ENCODE results near the gene RIGI. TPM values are rescaled to one million over a fixed set of nuclear protein-coding genes. Genes with fewer than 3 reads are reported as not detected.

Gene RIGI
- total RNA-seq: 6.1 and 6.5 TPM in 2 replicates

DNA sequence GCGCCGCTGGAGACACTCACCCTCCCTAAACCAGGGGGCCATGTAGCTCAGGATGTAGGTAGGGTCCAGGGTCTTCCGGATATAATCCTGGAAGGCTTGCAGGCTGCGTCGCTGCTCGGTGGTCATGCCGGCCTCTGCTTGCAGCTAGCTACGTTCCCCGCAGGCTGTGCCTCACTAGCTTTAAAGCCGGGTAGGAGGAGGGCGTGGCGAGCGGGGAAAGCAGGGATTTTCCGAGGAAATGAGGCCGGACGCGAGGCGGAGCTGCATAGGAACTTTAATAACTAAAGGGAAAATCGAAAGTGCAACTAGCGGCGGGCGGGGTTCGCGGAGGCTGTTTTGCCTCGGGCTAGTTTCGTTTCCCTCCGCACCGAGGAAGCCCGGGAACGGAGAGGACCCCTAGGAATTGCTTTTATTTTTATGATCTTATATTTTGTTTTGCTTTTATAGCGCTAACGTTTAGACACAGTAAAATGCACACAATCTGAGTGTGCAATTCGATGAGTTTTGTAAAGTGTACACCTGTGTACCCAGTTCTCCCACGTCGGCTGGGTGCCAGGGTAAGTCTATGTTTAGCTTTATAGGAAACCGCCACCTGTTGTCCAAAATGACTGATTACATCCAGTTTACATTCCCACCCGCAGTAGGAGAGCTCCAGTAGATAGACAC lies at the start of gene RIGI:
Gene RIGI, minus strand, starts transcription at position 156 of the 666 bp plus-strand sequence. Its CDS starts 30 bp downstream, at position 126.
- H3K36me3 Mint-ChIP-seq (ENCODE audit: low read depth): peaks cover 18% of the 10 kb centered on the region
- DNase-seq (ENCODE audit: low spot score): peak; percentile 81
- no peaks in the 10 kb centered on the region for H3K9me3 Mint-ChIP-seq
- H3K4me1 Mint-ChIP-seq (ENCODE audit: low read depth): peaks cover 53% of the 10 kb centered on the region
- peak within 1 kb of the TSS; percentile 92 for H3K4me3 Mint-ChIP-seq
- H3K27ac Mint-ChIP-seq: peak within 1 kb of the TSS; percentile 86
- intact Hi-C loops (cut with micrococcal nuclease): no loop called here
- H3K27me3 Mint-ChIP-seq (ENCODE audit: insufficient read depth): no peaks in the 10 kb centered on the region

DNA sequence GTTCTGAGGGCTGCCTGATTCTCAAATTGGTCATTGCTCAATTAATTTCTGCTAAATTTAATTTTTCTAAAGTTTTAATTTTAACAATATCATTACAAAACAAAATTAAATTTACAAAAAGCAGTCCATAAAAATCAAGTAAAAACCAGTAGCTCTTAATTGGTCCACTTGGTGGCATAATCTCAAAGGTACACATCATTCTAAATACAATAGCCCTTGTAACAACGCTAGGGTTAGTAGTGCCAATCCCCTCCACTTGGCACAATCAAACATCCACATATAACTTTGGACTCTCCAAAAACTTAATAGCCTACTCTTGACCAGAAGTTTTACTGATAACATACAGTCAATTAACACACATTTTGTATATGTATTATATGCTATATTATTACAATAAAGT lies 48.9 kb upstream of the RIGI start:
- no peak for DNase-seq (ENCODE audit: low spot score)
- Mint-ChIP-seq H3K27me3 (ENCODE audit: insufficient read depth) (peaks cover 21% of the 10 kb centered on the region), H3K4me1 (ENCODE audit: low read depth) (peaks cover 19% of the 10 kb centered on the region), H3K36me3 (ENCODE audit: low read depth) (peaks cover 5% of the 10 kb centered on the region), H3K27ac (no peak overlapping the region), H3K9me3 (no peaks in the 10 kb centered on the region), H3K4me3 (no peak overlapping the region)
- intact Hi-C loops (cut with micrococcal nuclease): loop anchor here (5.0 kb wide), 1 partner anchor 502 kb away; the partner anchor contains the start of gene SMU1

DNA sequence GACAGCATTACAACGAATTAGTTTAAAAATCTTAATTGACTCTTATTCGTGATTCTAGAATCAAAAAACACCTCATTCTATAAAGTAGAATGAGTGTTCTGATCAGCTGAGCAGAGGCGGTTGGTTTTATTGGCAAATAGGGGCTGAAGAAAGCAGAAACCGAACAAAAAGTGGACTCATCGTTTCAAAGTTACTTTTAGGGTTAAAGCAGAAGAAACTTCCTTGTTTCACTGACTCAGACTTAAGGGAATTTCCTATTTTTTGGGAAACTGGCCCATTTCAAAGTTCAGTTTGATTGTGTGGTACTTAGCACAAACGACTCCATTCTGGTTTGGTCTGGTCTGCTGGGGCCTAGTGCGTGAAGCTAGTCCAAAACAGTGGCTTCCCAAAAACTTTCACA lies 47.8 kb upstream of the RIGI start:
- intact Hi-C loops (cut with micrococcal nuclease): loop anchor here (1.0 to 5.0 kb wide), 5 partner anchors 22 to 503 kb away; partner anchors contain the start of genes ACO1, APTX, DNAJA1 and SMIM27
- Mint-ChIP-seq H3K4me1 (ENCODE audit: low read depth) (peaks cover 21% of the 10 kb centered on the region), H3K27me3 (ENCODE audit: insufficient read depth) (peaks cover 14% of the 10 kb centered on the region), H3K9me3 (no peaks in the 10 kb centered on the region), H3K27ac (peak overlapping the region; percentile 98), H3K36me3 (ENCODE audit: low read depth) (peaks cover 5% of the 10 kb centered on the region), H3K4me3 (peak overlapping the region; percentile 99)
- DNase-seq (ENCODE audit: low spot score): no peak

DNA sequence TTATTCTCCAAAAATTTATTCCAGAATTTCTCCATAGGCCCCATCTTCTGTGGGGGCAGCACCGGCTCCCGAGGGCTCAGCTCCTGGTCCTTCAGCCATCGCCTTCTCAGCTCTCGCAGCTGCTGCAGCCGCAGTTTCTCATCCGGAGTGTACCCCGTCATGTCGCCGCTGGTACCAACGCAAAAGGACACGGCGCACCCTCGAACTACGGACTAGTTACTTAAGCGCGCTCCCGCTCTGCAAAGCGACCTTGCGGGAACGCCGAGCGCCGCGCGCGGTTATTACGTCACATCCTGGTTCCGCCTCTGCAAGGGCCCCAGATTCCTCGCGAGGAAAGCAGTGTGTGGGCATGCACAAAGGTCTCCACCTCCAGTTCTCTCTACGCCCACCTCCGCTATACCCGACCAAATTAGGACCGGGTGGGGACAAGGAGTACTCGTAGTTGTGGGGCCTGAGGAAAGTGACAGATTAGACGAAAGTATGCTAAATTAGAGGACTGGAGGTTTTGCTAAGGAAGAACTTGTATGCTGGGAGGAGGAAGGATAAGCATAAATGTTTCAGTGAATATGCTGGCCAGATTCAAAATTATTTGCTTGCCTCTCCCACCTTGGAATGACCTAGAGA lies 47.0 kb upstream of the RIGI start, which contains the start of gene NDUFB6:
Gene NDUFB6, minus strand, starts transcription at position 260 of the 624 bp plus-strand sequence. Its CDS starts 99 bp downstream, at position 161.
- H3K36me3 Mint-ChIP-seq (ENCODE audit: low read depth): peaks cover 9% of the 10 kb centered on the region
- peaks cover 21% of the 10 kb centered on the region for H3K4me1 Mint-ChIP-seq (ENCODE audit: low read depth)
- DNase-seq (ENCODE audit: low spot score): peak; percentile 94
- H3K27ac Mint-ChIP-seq: peak within 1 kb of the TSS; percentile 98
- peak within 1 kb of the TSS; percentile 99 for H3K4me3 Mint-ChIP-seq
- intact Hi-C loops (cut with micrococcal nuclease): loop anchor here (1.0 to 5.0 kb wide), 8 partner anchors 21 to 504 kb away; partner anchors contain the start of genes ACO1, APTX, DNAJA1 and SMIM27
- no peaks in the 10 kb centered on the region for H3K9me3 Mint-ChIP-seq
- H3K27me3 Mint-ChIP-seq (ENCODE audit: insufficient read depth): peaks cover 11% of the 10 kb centered on the region

DNA sequence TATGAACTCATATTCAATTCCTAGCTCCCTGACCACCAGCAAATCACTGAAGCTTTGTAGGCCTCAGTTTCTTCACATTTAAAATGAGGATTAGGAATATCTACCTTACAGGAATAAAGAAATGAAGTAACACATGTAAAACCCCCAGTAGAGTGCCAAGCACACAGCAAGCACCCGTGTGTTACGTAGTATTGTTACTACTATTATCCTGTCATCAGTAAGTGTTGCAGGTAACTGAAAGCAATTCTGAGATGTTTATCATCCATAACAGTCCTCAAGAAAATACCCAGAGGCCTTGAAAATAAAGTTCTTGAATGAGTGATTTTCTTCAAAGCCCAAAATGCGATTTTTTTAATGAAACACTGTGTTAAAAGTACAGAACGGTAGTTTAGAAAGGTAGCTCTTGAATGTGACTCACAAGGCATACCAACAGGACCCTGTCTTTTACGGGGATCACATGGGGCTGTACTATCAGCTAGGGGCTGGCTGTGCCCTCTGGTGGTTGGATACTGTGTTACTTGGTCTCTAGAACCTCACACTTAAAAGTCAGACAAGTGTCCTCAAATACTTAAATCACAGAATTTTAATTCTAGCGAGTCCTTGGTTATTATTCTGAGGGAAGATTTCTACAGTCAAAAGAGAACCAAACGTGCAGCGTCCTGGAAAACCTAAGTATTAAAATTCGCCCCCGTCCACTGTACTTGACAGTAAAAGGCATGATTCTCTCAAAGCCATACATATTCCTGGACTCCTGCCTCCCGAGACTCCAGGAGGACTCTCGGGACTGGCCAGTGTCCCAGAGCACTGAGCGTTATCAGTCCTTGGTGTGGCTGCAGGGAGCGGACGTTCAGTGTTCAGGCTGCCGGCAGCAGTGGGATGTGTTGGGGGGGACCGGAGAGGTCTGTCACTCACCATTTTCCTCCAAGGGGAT lies 46.2 kb upstream of the RIGI start:
- Mint-ChIP-seq H3K27ac (peak overlapping the region; percentile 98), H3K4me1 (ENCODE audit: low read depth) (peaks cover 21% of the 10 kb centered on the region)

DNA sequence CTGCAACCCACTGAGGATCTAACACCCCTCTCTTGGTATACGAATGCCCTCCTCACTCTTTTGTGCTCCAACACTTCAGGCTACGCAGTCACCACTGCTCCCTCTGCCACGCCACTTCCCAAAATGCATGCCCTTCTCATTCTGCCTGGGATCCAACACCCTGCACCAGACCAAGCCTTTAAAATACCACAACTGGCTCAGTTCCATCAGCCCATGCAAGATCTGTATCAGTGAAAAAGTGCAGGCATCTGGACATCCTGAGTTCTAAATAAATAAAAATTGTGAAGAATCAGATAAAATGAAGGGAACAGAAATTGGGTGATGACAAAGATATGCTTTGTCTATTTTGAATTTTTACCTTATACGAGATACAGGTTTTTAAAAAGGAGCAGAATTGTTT lies 44.3 kb upstream of the RIGI start:
- no peak overlapping the region for H3K4me3 Mint-ChIP-seq
- no peak for DNase-seq (ENCODE audit: low spot score)
- H3K36me3 Mint-ChIP-seq (ENCODE audit: low read depth): peaks cover 18% of the 10 kb centered on the region
- peaks cover 27% of the 10 kb centered on the region for H3K4me1 Mint-ChIP-seq (ENCODE audit: low read depth)
- H3K27ac Mint-ChIP-seq: no peak overlapping the region
- peaks cover 2% of the 10 kb centered on the region for H3K27me3 Mint-ChIP-seq (ENCODE audit: insufficient read depth)
- intact Hi-C loops (cut with micrococcal nuclease): loop anchor here (5.0 kb wide), 1 partner anchor 507 kb away; the partner anchor contains the start of gene SMU1
- no peaks in the 10 kb centered on the region for H3K9me3 Mint-ChIP-seq

More for the DNA sequence above, 46.2 kb upstream of the RIGI start:
- Mint-ChIP-seq H3K9me3 (no peaks in the 10 kb centered on the region), H3K27me3 (ENCODE audit: insufficient read depth) (peaks cover 11% of the 10 kb centered on the region), H3K4me3 (peak overlapping the region; percentile 99), H3K36me3 (ENCODE audit: low read depth) (peaks cover 13% of the 10 kb centered on the region)
- DNase-seq (ENCODE audit: low spot score): peak; percentile 65
- intact Hi-C loops (cut with micrococcal nuclease): loop anchor here (1.0 to 5.0 kb wide), 4 partner anchors 47 to 505 kb away; partner anchors contain the start of gene SMU1

DNA sequence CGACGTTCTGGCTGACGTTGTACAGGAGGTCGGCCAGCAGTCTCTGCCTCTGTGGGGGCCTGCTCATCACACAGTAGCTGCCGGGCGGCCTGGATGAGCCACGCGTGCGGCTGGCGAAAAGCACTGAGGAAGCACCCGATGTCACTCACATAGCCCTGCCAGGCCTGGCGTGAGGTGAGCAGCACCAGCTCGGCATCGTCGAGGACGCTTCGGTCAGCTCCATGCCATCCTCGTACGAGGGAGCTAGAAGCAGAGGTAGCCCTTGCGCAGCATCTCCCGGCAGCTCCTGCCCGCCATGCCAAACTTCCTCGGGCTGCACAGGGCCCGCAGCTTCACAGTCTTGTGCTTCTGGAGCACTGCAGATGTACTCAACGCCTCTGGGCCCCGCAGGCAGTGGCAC lies 40.8 kb upstream of the RIGI start:
- H3K27ac Mint-ChIP-seq: no peak overlapping the region
- peaks cover 30% of the 10 kb centered on the region for H3K36me3 Mint-ChIP-seq (ENCODE audit: low read depth)
- H3K9me3 Mint-ChIP-seq: no peaks in the 10 kb centered on the region
- intact Hi-C loops (cut with micrococcal nuclease): no loop called here
- DNase-seq (ENCODE audit: low spot score): no peak
- H3K27me3 Mint-ChIP-seq (ENCODE audit: insufficient read depth): no peaks in the 10 kb centered on the region
- H3K4me3 Mint-ChIP-seq: no peak overlapping the region
- peaks cover 18% of the 10 kb centered on the region for H3K4me1 Mint-ChIP-seq (ENCODE audit: low read depth)

DNA sequence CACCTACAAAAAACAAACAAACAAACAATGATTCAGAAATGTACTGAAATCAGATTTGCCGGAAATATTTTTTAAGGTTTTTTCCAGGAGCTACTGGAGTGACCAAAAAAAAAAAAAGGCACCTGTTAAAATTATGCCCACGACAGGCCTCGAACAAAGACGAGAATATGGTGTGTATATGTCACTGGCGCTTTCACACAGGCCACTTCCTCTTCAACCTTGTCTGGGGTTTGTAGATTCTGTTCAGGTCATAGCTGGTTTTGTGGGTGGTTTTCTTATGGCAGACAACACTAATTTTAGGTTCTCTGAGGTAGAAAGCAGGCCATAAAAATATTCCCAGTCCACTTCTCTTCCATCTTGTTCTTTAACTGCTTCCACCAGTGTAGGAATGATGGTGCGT lies 40.0 kb upstream of the RIGI start:
- DNase-seq (ENCODE audit: low spot score): no peak
- no peak overlapping the region for H3K27ac Mint-ChIP-seq

DNA sequence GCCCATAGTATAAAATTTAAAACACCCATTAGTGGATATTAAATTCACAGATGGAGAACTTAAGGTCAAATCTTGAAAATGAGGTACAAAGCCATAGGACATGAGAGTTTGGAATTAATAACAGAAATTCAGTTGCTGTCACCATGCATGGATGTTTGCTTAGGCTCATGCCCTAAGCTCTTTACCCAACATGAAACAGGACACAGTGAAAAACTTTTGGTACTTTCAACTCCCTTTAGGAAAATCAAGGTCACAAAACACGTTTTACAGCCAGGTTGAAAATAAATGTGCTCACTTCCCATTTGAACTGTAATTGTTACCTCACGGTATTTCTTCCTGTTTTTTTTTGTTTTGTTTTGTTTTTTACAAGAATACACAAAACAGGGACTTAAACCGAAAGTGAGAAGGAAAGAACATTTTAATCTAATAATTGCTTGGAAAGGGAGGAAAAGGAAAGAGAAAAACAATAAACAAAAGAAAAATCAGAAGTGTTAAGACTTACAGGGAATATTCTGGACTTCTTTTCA lies 32.5 kb upstream of the RIGI start:
- Mint-ChIP-seq H3K9me3 (no peaks in the 10 kb centered on the region), H3K36me3 (ENCODE audit: low read depth) (peaks cover 10% of the 10 kb centered on the region), H3K27ac (no peak overlapping the region), H3K27me3 (ENCODE audit: insufficient read depth) (no peaks in the 10 kb centered on the region), H3K4me1 (ENCODE audit: low read depth) (peaks cover 9% of the 10 kb centered on the region), H3K4me3 (no peak overlapping the region)
- intact Hi-C loops (cut with micrococcal nuclease): no loop called here
- no peak for DNase-seq (ENCODE audit: low spot score)

More for the DNA sequence above, 40.0 kb upstream of the RIGI start:
- H3K36me3 Mint-ChIP-seq (ENCODE audit: low read depth): peaks cover 33% of the 10 kb centered on the region
- no peak overlapping the region for H3K4me3 Mint-ChIP-seq
- intact Hi-C loops (cut with micrococcal nuclease): no loop called here
- no peaks in the 10 kb centered on the region for H3K27me3 Mint-ChIP-seq (ENCODE audit: insufficient read depth)
- H3K4me1 Mint-ChIP-seq (ENCODE audit: low read depth): peaks cover 18% of the 10 kb centered on the region
- no peaks in the 10 kb centered on the region for H3K9me3 Mint-ChIP-seq

DNA sequence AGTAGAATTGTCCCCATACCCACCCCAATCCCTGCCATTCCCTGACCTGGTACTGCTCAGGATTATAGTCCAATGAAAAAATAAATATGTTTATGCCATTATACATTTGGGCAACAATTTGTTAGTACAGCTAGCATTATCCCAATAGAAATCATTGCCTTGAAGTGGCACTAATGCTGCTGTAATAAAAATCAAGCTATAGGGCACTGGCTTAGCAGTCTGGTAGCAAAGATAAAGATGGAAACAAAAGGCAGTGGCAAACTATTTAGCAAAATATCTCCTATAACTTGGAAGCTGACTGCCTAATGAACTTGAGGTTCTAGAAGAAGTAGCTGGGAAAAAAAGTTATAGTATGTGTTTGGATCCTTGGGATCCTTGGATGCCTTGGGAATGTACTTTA lies 28.6 kb upstream of the RIGI start:
- H3K27me3 Mint-ChIP-seq (ENCODE audit: insufficient read depth): no peaks in the 10 kb centered on the region
- H3K27ac Mint-ChIP-seq: no peak overlapping the region
- H3K4me3 Mint-ChIP-seq: no peak overlapping the region
- peaks cover 25% of the 10 kb centered on the region for H3K4me1 Mint-ChIP-seq (ENCODE audit: low read depth)
- intact Hi-C loops (cut with micrococcal nuclease): loop anchor here (5.0 kb wide), 5 partner anchors 62 to 1903 kb away; partner anchors contain the start of genes CHMP5, DNAI1, FAM219A and UBAP1
- peaks cover 12% of the 10 kb centered on the region for H3K36me3 Mint-ChIP-seq (ENCODE audit: low read depth)
- DNase-seq (ENCODE audit: low spot score): no peak
- no peaks in the 10 kb centered on the region for H3K9me3 Mint-ChIP-seq

DNA sequence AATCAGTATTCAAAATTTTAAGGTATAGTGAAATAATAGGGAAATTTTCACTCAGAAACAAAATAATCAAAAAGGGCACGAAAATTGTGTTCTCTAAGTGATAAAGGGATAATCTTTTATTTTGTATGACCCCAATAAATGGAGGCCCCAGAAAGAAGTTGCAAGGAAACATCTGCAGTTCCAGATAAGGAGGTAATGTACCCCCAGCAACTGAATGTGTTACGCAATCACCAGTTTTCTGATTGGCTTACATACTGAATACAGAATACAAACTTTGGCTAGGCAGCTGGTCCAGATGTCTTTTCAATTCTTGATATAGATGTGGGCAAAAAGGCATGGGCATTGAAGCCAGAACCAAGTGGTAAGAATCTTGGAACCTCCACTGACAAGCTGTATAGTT lies 28.1 kb upstream of the RIGI start:
- peak overlapping the region; percentile 63 for H3K4me3 Mint-ChIP-seq
- peaks cover 14% of the 10 kb centered on the region for H3K36me3 Mint-ChIP-seq (ENCODE audit: low read depth)
- H3K27me3 Mint-ChIP-seq (ENCODE audit: insufficient read depth): no peaks in the 10 kb centered on the region
- DNase-seq (ENCODE audit: low spot score): no peak
- H3K4me1 Mint-ChIP-seq (ENCODE audit: low read depth): peaks cover 30% of the 10 kb centered on the region
- intact Hi-C loops (cut with micrococcal nuclease): loop anchor here (5.0 kb wide), 5 partner anchors 62 to 1903 kb away; partner anchors contain the start of genes CHMP5, DNAI1, FAM219A and UBAP1
- H3K27ac Mint-ChIP-seq: no peak overlapping the region
- no peaks in the 10 kb centered on the region for H3K9me3 Mint-ChIP-seq

Data from activated T-helper 1 cell treated with anti-CD3 and anti-CD28 coated beads, Interleukin-12 subunit alpha, Interleukin-12 subunit beta, Interleukin-2, Interleukin-4 antibody, amounts not matched to agents 30 ng/mL and 10 ng/mL and 1 ng/mL, durations not matched to agents 14 hours and 24 hours and 36 hours (primary cell).